ENCODE results near the gene SYT8.
"Not testable (repeated sequence)": the region's sequence is repeated elsewhere in the genome, so short reads cannot be mapped to it uniquely, and the experiment has no call there.

The SYT8 gene

DNA sequence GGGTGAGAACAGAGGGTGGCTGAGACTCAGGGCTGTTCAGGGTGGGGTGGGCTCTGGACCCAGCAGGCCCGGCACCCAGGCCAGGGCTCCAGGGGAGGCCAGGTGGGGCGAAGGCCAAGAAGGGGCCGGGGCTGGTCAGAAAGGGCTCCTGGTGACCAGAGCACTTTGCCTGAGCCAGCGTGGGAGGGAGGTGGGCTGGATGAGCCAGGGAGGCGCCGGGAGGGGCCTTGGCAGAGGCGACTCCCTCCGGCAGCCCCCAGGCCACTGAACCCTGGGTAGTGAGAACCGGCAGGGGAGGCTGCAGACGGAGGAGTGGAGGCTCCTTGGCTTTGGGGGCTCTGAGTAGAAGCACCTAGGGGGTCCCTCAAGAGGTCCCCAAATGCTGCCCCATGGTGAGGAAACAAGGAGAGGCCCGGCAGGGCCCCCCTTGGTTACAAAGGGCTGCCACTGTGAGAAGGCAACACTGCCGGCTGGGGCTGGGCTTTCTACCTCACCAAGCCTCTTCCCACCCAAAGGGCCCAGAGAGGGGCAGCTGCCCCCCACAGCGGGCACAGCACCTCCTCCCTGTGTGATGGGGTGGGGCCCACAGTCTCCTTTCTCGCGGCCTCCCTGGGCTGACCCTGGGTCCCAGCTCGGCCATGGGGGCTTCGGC, 39.8 kb downstream of the SYT8 start:
- DNase-seq, result not testable (repeated sequence)

GRCh38 chr11:1875093-1875850, 40.5 kb downstream of the SYT8 start:
- DNase-seq, result peak; percentile 75

- not testable (repeated sequence) for DNase-seq
These were observed 41.1 kb downstream of the SYT8 start for GRCh38 chr11:1875851-1876301.

- DNase-seq, result peak; percentile 95
These were observed 41.7 kb downstream of the SYT8 start for GRCh38 chr11:1876361-1877063.

- peak; percentile 89 for DNase-seq
These were observed 42.7 kb downstream of the SYT8 start for GRCh38 chr11:1877211-1878136.

- DNase-seq, result peak; percentile 93
These were observed 43.6 kb downstream of the SYT8 start for GRCh38 chr11:1878137-1879031.

DNA sequence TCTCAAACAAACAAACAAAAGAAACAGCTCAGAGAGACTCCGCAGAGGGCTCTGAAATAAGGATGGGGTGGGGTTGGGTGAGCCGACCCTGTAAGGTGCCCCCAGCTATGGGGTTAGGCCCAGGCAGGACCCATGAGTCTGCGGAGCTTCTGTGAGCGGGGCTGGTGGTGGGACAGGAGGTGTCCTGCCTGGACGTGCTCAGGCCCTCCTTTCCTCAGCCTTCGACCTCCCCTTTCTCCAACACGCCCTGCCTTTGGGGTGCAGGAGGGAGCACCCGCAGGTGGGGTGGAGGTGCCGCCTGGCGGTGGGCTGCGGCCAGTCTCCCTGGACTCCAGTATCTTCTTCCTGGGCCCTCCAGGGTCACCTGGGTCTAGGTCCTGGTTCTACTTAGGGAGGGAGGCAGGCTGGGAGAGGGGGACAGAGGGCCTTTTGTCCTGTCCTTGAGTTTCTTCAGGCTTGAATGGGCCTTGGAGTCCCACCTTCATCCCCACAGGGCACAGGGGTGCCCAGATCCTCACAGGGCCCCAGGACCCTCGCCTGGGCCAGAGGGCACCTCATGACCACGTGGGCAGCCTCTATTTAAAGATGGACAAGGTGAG, 44.7 kb downstream of the SYT8 start:
- peak; percentile 23 for DNase-seq

- peak; percentile 92 for DNase-seq
These were observed 45.3 kb downstream of the SYT8 start for GRCh38 chr11:1879941-1880720.

DNA sequence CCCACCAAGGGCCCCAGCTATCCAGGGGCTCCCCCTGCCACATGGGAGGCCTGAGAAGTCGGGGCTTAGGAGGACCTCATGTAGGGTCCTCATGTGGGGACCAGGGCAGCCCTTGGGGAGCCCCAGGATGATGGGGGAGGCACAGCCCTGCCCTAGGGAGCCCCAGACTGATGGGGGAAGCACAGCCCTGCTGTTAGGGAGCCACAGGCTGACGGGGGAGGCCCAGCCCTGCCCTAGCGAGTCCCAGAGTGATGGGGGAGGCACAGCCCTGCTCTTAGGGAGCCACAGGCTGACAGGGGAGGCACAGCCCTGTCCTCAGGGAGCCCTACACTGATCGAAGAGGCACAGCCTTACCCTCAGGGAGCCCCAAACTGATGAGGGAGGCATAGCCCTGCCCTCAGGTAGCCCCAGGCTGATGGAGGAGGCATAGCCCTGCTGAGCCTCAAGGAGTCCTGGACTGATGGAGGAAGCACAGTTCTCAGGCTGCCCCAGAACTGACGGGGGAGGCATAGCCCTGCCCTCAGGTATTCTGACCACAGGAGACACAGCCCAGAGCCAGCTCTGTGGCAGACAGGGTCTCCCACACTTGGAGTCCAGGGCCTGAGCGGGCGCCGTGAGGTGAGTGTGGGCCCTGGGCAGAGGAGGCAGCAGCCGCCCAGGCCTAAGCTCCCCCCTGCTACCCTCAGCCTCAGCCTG, 46.1 kb downstream of the SYT8 start:
- peak; percentile 43 for DNase-seq

GRCh38 chr11:1881442-1882264, 46.9 kb downstream of the SYT8 start:
- DNase-seq, result peak; percentile 93

GRCh38 chr11:1882265-1883238, 47.8 kb downstream of the SYT8 start:
- DNase-seq, result peak; percentile 95

GRCh38 chr11:1883346-1884302, 48.8 kb downstream of the SYT8 start:
- DNase-seq, result peak; percentile 20

- no peak for DNase-seq
These were observed 49.5 kb downstream of the SYT8 start for GRCh38 chr11:1884303-1884700.

DNA sequence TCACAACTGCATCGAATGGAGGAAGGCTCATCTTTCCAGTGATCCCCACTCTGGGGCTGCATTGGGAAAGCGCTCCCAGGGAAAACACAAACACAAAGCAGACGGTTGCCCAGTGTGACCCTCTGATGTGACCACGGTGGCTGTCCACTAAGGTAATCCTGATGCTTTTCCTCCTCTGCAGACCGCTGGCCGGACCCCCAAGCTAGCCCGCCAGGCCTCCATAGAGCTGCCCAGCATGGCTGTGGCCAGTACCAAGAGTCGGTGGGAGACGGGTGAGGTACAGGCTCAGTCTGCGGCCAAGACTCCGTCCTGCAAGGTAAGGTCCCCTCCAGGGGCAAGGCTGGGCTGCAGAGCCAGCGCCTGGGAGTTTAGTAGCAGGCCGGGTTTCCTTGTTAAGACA, 51.8 kb downstream of the SYT8 start:
- DNase-seq, result not testable (repeated sequence)
